Measurements from ENCODE around the gene CHERP.
A peak's percentile ranks its signal among the peaks of the same experiment; 100 is the strongest.

The CHERP gene

GRCh38 chr19:16585094-16585801 lies 43.0 kb upstream of the CHERP start:
- no peaks in the 10 kb centered on the region for H3K36me3 ChIP-seq (ENCODE audit: control insufficient read depth, insufficient read depth, low read length)
- no peaks in the 10 kb centered on the region for H3K27me3 ChIP-seq (ENCODE audit: control insufficient read depth, insufficient read depth, low read length)
- peak overlapping the region; percentile 54 for H3K27ac ChIP-seq (ENCODE audit: low read depth, low read length)
- no peak overlapping the region for H3K4me3 ChIP-seq (ENCODE audit: low read depth, low read length)
- H3K9ac ChIP-seq (ENCODE audit: low read depth, low read length): no peak overlapping the region
- no peaks in the 10 kb centered on the region for H3K9me3 ChIP-seq (ENCODE audit: control insufficient read depth, insufficient read depth, low read length)
- peaks cover 45% of the 10 kb centered on the region for H3K4me1 ChIP-seq (ENCODE audit: control insufficient read depth, insufficient read depth, low read length)

GRCh38 chr19:16584248-16585093 lies 42.2 kb upstream of the CHERP start:
- peaks cover 45% of the 10 kb centered on the region for H3K4me1 ChIP-seq (ENCODE audit: control insufficient read depth, insufficient read depth, low read length)
- H3K4me3 ChIP-seq (ENCODE audit: low read depth, low read length): peak overlapping the region; percentile 39; the same call in 1 of the 2 replicates

GRCh38 chr19:16582486-16583261 lies 40.4 kb upstream of the CHERP start:
- Histone ChIP-seq H3K36me3 (ENCODE audit: control insufficient read depth, insufficient read depth, low read length) (peaks cover 9% of the 10 kb centered on the region), H3K4me1 (ENCODE audit: control insufficient read depth, insufficient read depth, low read length) (peaks cover 33% of the 10 kb centered on the region), H3K27ac (ENCODE audit: low read depth, low read length) (no peak overlapping the region)

More at GRCh38 chr19:16584248-16585093, 42.2 kb upstream of the CHERP start:
- Histone ChIP-seq H3K9me3 (ENCODE audit: control insufficient read depth, insufficient read depth, low read length) (no peaks in the 10 kb centered on the region), H3K27ac (ENCODE audit: low read depth, low read length) (peak overlapping the region; percentile 54), H3K9ac (ENCODE audit: low read depth, low read length) (no peak overlapping the region), H3K36me3 (ENCODE audit: control insufficient read depth, insufficient read depth, low read length) (no peaks in the 10 kb centered on the region), H3K27me3 (ENCODE audit: control insufficient read depth, insufficient read depth, low read length) (no peaks in the 10 kb centered on the region)

GRCh38 chr19:16581971-16582343 lies 39.7 kb upstream of the CHERP start:
- H3K9ac ChIP-seq (ENCODE audit: low read depth, low read length): no peak overlapping the region
- peaks cover 16% of the 10 kb centered on the region for H3K36me3 ChIP-seq (ENCODE audit: control insufficient read depth, insufficient read depth, low read length)
- H3K4me3 ChIP-seq (ENCODE audit: low read depth, low read length): no peak overlapping the region
- no peaks in the 10 kb centered on the region for H3K9me3 ChIP-seq (ENCODE audit: control insufficient read depth, insufficient read depth, low read length)
- no peak overlapping the region for H3K27ac ChIP-seq (ENCODE audit: low read depth, low read length)
- no peaks in the 10 kb centered on the region for H3K27me3 ChIP-seq (ENCODE audit: control insufficient read depth, insufficient read depth, low read length)
- H3K4me1 ChIP-seq (ENCODE audit: control insufficient read depth, insufficient read depth, low read length): peaks cover 26% of the 10 kb centered on the region

More at GRCh38 chr19:16582486-16583261, 40.4 kb upstream of the CHERP start:
- no peaks in the 10 kb centered on the region for H3K27me3 ChIP-seq (ENCODE audit: control insufficient read depth, insufficient read depth, low read length)
- no peak overlapping the region for H3K4me3 ChIP-seq (ENCODE audit: low read depth, low read length)
- H3K9ac ChIP-seq (ENCODE audit: low read depth, low read length): no peak overlapping the region
- H3K9me3 ChIP-seq (ENCODE audit: control insufficient read depth, insufficient read depth, low read length): no peaks in the 10 kb centered on the region

GRCh38 chr19:16581145-16581970 lies 39.1 kb upstream of the CHERP start:
- Histone ChIP-seq H3K36me3 (ENCODE audit: control insufficient read depth, insufficient read depth, low read length) (peaks cover 22% of the 10 kb centered on the region), H3K9ac (ENCODE audit: low read depth, low read length) (no peak overlapping the region), H3K27me3 (ENCODE audit: control insufficient read depth, insufficient read depth, low read length) (no peaks in the 10 kb centered on the region)

GRCh38 chr19:16579381-16579780 lies 37.1 kb upstream of the CHERP start:
- Histone ChIP-seq H3K27ac (ENCODE audit: low read depth, low read length) (no peak overlapping the region), H3K4me1 (ENCODE audit: control insufficient read depth, insufficient read depth, low read length) (peaks cover 7% of the 10 kb centered on the region), H3K9ac (ENCODE audit: low read depth, low read length) (no peak overlapping the region), H3K36me3 (ENCODE audit: control insufficient read depth, insufficient read depth, low read length) (peaks cover 38% of the 10 kb centered on the region), H3K4me3 (ENCODE audit: low read depth, low read length) (no peak overlapping the region), H3K9me3 (ENCODE audit: control insufficient read depth, insufficient read depth, low read length) (no peaks in the 10 kb centered on the region), H3K27me3 (ENCODE audit: control insufficient read depth, insufficient read depth, low read length) (no peaks in the 10 kb centered on the region)

More at GRCh38 chr19:16581145-16581970, 39.1 kb upstream of the CHERP start:
- no peaks in the 10 kb centered on the region for H3K9me3 ChIP-seq (ENCODE audit: control insufficient read depth, insufficient read depth, low read length)
- no peak overlapping the region for H3K27ac ChIP-seq (ENCODE audit: low read depth, low read length)
- peaks cover 21% of the 10 kb centered on the region for H3K4me1 ChIP-seq (ENCODE audit: control insufficient read depth, insufficient read depth, low read length)
- no peak overlapping the region for H3K4me3 ChIP-seq (ENCODE audit: low read depth, low read length)

GRCh38 chr19:16577531-16577985 lies 35.3 kb upstream of the CHERP start:
- H3K36me3 ChIP-seq (ENCODE audit: control insufficient read depth, insufficient read depth, low read length): peaks cover 38% of the 10 kb centered on the region
- H3K9ac ChIP-seq (ENCODE audit: low read depth, low read length): no peak overlapping the region
- no peak overlapping the region for H3K27ac ChIP-seq (ENCODE audit: low read depth, low read length)
- H3K4me3 ChIP-seq (ENCODE audit: low read depth, low read length): no peak overlapping the region
- H3K4me1 ChIP-seq (ENCODE audit: control insufficient read depth, insufficient read depth, low read length): 0 out of 2 replicates have a peak, but pooled peaks cover 5% of the 10 kb centered on the region
- H3K9me3 ChIP-seq (ENCODE audit: control insufficient read depth, insufficient read depth, low read length): no peaks in the 10 kb centered on the region
- H3K27me3 ChIP-seq (ENCODE audit: control insufficient read depth, insufficient read depth, low read length): no peaks in the 10 kb centered on the region

- no peaks in the 10 kb centered on the region for H3K9me3 ChIP-seq (ENCODE audit: control insufficient read depth, insufficient read depth, low read length)
- no peak overlapping the region for H3K4me3 ChIP-seq (ENCODE audit: low read depth, low read length)
- H3K9ac ChIP-seq (ENCODE audit: low read depth, low read length): no peak overlapping the region
- peaks cover 38% of the 10 kb centered on the region for H3K36me3 ChIP-seq (ENCODE audit: control insufficient read depth, insufficient read depth, low read length)
- no peak overlapping the region for H3K27ac ChIP-seq (ENCODE audit: low read depth, low read length)
- H3K4me1 ChIP-seq (ENCODE audit: control insufficient read depth, insufficient read depth, low read length): 0 out of 2 replicates have a peak, but pooled peaks cover 5% of the 10 kb centered on the region
- no peaks in the 10 kb centered on the region for H3K27me3 ChIP-seq (ENCODE audit: control insufficient read depth, insufficient read depth, low read length)
Observed at GRCh38 chr19:16576690-16577530, 34.7 kb upstream of the CHERP start.

GRCh38 chr19:16575861-16576689 lies 33.8 kb upstream of the CHERP start:
- Histone ChIP-seq H3K27ac (ENCODE audit: low read depth, low read length) (no peak overlapping the region), H3K4me1 (ENCODE audit: control insufficient read depth, insufficient read depth, low read length) (peaks cover 8% of the 10 kb centered on the region; the same call in 1 of the 2 replicates), H3K4me3 (ENCODE audit: low read depth, low read length) (no peak overlapping the region), H3K27me3 (ENCODE audit: control insufficient read depth, insufficient read depth, low read length) (no peaks in the 10 kb centered on the region), H3K9ac (ENCODE audit: low read depth, low read length) (no peak overlapping the region), H3K9me3 (ENCODE audit: control insufficient read depth, insufficient read depth, low read length) (no peaks in the 10 kb centered on the region), H3K36me3 (ENCODE audit: control insufficient read depth, insufficient read depth, low read length) (peaks cover 38% of the 10 kb centered on the region)

Data from HUES48 (cell line).